ENCODE data around the gene DYRK2.

The DYRK2 gene

GRCh38 chr12:67618303-67618702, 30.2 kb upstream of the DYRK2 start:
- H3K4me3 ChIP-seq (ENCODE audit: low read depth, low read length) = no peak overlapping the region
- no peak for DNase-seq (ENCODE audit: low read depth)
- in situ Hi-C loops (cut with HindIII; ENCODE audit: low sequenced_read_pairs) = no loop called here
- TF ChIP-seq, protein P1, sequence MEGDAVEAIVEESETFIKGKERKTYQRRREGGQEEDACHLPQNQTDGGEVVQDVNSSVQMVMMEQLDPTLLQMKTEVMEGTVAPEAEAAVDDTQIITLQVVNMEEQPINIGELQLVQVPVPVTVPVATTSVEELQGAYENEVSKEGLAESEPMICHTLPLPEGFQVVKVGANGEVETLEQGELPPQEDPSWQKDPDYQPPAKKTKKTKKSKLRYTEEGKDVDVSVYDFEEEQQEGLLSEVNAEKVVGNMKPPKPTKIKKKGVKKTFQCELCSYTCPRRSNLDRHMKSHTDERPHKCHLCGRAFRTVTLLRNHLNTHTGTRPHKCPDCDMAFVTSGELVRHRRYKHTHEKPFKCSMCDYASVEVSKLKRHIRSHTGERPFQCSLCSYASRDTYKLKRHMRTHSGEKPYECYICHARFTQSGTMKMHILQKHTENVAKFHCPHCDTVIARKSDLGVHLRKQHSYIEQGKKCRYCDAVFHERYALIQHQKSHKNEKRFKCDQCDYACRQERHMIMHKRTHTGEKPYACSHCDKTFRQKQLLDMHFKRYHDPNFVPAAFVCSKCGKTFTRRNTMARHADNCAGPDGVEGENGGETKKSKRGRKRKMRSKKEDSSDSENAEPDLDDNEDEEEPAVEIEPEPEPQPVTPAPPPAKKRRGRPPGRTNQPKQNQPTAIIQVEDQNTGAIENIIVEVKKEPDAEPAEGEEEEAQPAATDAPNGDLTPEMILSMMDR (IDR thresholded peaks at IDR 0.05; ENCODE audit: low read depth, low read length, missing control alignments) = no peak

DNA sequence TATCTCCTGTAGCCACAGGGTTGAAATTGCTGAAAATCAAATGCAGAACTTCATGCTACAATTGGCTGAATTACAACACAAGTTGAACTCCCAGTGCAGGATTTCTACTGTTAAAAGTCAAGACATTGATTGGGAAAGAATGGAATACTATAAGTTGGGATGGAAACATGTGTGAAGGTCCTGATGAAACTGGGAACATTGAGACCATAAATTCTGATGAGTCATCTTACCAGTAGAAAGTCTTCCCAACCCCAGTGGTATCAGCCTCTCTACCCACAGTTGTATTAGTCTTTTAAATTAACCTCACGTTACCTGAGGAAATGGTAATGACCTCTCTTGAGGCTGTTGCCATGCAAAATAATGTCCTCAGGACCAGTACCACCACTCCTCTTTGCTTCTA, 27.4 kb upstream of the DYRK2 start:
- DNase-seq (ENCODE audit: low read depth) = no peak
- H3K4me3 ChIP-seq (ENCODE audit: low read depth, low read length) = no peak overlapping the region
- in situ Hi-C loops (cut with HindIII; ENCODE audit: low sequenced_read_pairs) = no loop called here
- TF ChIP-seq, protein P1 (IDR thresholded peaks at IDR 0.05; ENCODE audit: low read depth, low read length, missing control alignments) = no peak

DNA sequence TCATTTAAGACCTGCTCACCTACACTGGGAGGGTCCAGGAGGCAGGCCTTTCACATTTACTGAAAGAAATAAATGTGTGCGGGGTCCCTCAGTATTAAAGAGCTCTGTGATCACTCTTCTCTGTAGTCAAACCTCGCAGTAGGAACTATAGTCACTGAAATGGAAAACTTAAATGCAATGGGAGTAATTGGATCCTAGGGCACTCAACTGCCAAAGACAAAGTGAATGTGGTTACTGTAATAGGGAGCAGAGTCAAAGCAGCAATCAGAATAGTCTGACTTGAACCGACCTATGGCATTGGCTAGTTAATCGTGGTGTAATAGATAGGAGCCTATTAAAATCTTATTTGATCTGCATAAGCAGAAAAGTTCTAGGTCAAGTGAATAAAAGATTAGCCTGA, 26.6 kb upstream of the DYRK2 start:
- DNase-seq (ENCODE audit: low read depth) = no peak
- in situ Hi-C loops (cut with HindIII; ENCODE audit: low sequenced_read_pairs) = no loop called here
- H3K4me3 ChIP-seq (ENCODE audit: low read depth, low read length) = no peak overlapping the region
- TF ChIP-seq, protein P1 (IDR thresholded peaks at IDR 0.05; ENCODE audit: low read depth, low read length, missing control alignments) = no peak

GRCh38 chr12:67623259-67623658, 25.3 kb upstream of the DYRK2 start:
- H3K4me3 ChIP-seq (ENCODE audit: low read depth, low read length) = no peak overlapping the region
- TF ChIP-seq, protein P1 (IDR thresholded peaks at IDR 0.05; ENCODE audit: low read depth, low read length, missing control alignments) = no peak
- in situ Hi-C loops (cut with HindIII; ENCODE audit: low sequenced_read_pairs) = no loop called here
- no peak for DNase-seq (ENCODE audit: low read depth)

- no peak overlapping the region for H3K4me3 ChIP-seq (ENCODE audit: low read depth, low read length)
- TF ChIP-seq, protein P1 (IDR thresholded peaks at IDR 0.05; ENCODE audit: low read depth, low read length, missing control alignments) = no peak
- in situ Hi-C loops (cut with HindIII; ENCODE audit: low sequenced_read_pairs) = no loop called here
- DNase-seq (ENCODE audit: low read depth) = no peak
These were observed 24.2 kb upstream of the DYRK2 start for GRCh38 chr12:67624355-67624754.

GRCh38 chr12:67625004-67625403, 23.5 kb upstream of the DYRK2 start:
- in situ Hi-C loops (cut with HindIII; ENCODE audit: low sequenced_read_pairs) = loop anchor here (25.0 kb wide), 1 partner anchor 163 kb away; no protein-coding TSS in a partner anchor
- DNase-seq (ENCODE audit: low read depth) = no peak
- TF ChIP-seq, protein P1 (IDR thresholded peaks at IDR 0.05; ENCODE audit: low read depth, low read length, missing control alignments) = no peak
- H3K4me3 ChIP-seq (ENCODE audit: low read depth, low read length) = no peak overlapping the region

DNA sequence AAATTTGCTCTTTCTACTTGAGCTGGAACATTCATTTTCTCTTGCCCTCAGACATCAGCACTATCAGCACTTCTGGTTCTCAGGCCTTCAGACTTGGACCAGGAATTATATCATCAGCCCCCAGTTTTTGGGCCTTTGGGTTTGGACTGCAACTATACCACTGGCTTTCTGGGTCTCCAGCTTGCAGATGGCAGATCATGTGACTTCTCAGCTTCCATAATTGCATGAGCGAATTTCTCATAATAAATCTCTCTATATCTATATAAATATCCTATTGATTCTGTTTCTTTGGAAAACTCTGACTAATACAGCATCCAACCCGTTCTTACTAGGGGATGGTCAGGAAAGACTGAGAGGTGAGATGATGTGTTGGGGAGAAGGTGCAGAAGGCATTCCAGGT, 22.4 kb upstream of the DYRK2 start:
- no peak for DNase-seq (ENCODE audit: low read depth)
- H3K4me3 ChIP-seq (ENCODE audit: low read depth, low read length) = no peak overlapping the region
- in situ Hi-C loops (cut with HindIII; ENCODE audit: low sequenced_read_pairs) = loop anchor here (25.0 kb wide), 1 partner anchor 164 kb away; no protein-coding TSS in a partner anchor
- TF ChIP-seq, protein P1 (IDR thresholded peaks at IDR 0.05; ENCODE audit: low read depth, low read length, missing control alignments) = no peak

Data from astrocyte of the cerebellum (primary cell).